Measurements from ENCODE around the gene ACBD6.

- TF ChIP-seq, protein P1, sequence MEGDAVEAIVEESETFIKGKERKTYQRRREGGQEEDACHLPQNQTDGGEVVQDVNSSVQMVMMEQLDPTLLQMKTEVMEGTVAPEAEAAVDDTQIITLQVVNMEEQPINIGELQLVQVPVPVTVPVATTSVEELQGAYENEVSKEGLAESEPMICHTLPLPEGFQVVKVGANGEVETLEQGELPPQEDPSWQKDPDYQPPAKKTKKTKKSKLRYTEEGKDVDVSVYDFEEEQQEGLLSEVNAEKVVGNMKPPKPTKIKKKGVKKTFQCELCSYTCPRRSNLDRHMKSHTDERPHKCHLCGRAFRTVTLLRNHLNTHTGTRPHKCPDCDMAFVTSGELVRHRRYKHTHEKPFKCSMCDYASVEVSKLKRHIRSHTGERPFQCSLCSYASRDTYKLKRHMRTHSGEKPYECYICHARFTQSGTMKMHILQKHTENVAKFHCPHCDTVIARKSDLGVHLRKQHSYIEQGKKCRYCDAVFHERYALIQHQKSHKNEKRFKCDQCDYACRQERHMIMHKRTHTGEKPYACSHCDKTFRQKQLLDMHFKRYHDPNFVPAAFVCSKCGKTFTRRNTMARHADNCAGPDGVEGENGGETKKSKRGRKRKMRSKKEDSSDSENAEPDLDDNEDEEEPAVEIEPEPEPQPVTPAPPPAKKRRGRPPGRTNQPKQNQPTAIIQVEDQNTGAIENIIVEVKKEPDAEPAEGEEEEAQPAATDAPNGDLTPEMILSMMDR (IDR thresholded peaks at IDR 0.05) = no peak
- TF ChIP-seq POLR2A (IDR thresholded peaks at IDR 0.05) = no peak
These were observed 149.8 kb downstream of the ACBD6 start for GRCh38 chr1:180352588-180352987.
